ENCODE results near the gene BEX4. TPM values are rescaled to one million over a fixed set of nuclear protein-coding genes. Genes with fewer than 3 reads are reported as not detected.
"Not testable (repeated sequence)": the region's sequence is repeated elsewhere in the genome, so short reads cannot be mapped to it uniquely, and the experiment has no call there.

Gene BEX4
- total RNA-seq, 4 donors from 2014 or later = 0.36 to 6.6 (median 5.0) TPM

- no peak overlapping the region for H3K4me3 ChIP-seq
- in situ Hi-C loops (cut with MboI; ENCODE audit: low sequenced_read_pairs in 4 of 4) = no loop called here
- H3K36me3 ChIP-seq = no peaks in the 10 kb centered on the region
- intact Hi-C loops (cut with DNase I; ENCODE audit: low total_unique reads) = no loop called here
- no peak overlapping the region for H3K27ac ChIP-seq
- no peaks in the 10 kb centered on the region for H3K4me1 ChIP-seq
- H3K27me3 ChIP-seq = peaks cover 0 to 3% (median 0%) of the 10 kb centered on the region in 3 donors
- DNase-seq = no peak
- TF ChIP-seq POLR2A (IDR thresholded peaks at IDR 0.05) (no peak), CTCF (IDR thresholded peaks at IDR 0.05 in 4 of 5, conservative IDR thresholded peaks at IDR 0.05 in 1 of 5) (no peak)
- no peak for ATAC-seq
- H3K9me3 ChIP-seq = no peaks in the 10 kb centered on the region
These were observed 20.0 kb downstream of the BEX4 start for GRCh38 chrX:103234869-103235268.

GRCh38 chrX:103235608-103236007 is 20.7 kb downstream of the BEX4 start:
- H3K36me3 ChIP-seq; H3K27ac ChIP-seq; DNase-seq; H3K4me1 ChIP-seq; H3K27me3 ChIP-seq; in situ Hi-C loops (cut with MboI; ENCODE audit: low sequenced_read_pairs in 4 of 4); intact Hi-C loops (cut with DNase I; ENCODE audit: low total_unique reads); ATAC-seq; H3K4me3 ChIP-seq; H3K9me3 ChIP-seq: not testable (repeated sequence)

GRCh38 chrX:103236296-103236695 is 21.4 kb downstream of the BEX4 start:
- intact Hi-C loops (cut with DNase I; ENCODE audit: low total_unique reads) (no loop called here), in situ Hi-C loops (cut with MboI; ENCODE audit: low sequenced_read_pairs in 4 of 4) (no loop called here)
- Histone ChIP-seq H3K9me3 (no peaks in the 10 kb centered on the region), H3K4me3 (no peak overlapping the region), H3K4me1 (no peaks in the 10 kb centered on the region), H3K27ac (no peak overlapping the region), H3K27me3 (peaks cover 0 to under 1% (median 0%) of the 10 kb centered on the region in 3 donors), H3K36me3 (no peaks in the 10 kb centered on the region)
- TF ChIP-seq POLR2A (IDR thresholded peaks at IDR 0.05) (no peak), CTCF (IDR thresholded peaks at IDR 0.05 in 4 of 5, conservative IDR thresholded peaks at IDR 0.05 in 1 of 5) (no peak)
- ATAC-seq (no peak), DNase-seq (no peak)

- H3K4me3 ChIP-seq = no peak overlapping the region
These were observed 25.2 kb downstream of the BEX4 start for GRCh38 chrX:103240155-103240554.

GRCh38 chrX:103248553-103248952 is 33.6 kb downstream of the BEX4 start:
- no peaks in the 10 kb centered on the region for H3K4me1 ChIP-seq
- no peak overlapping the region for H3K27ac ChIP-seq
- intact Hi-C loops (cut with DNase I; ENCODE audit: low total_unique reads) (no loop called here), in situ Hi-C loops (cut with MboI; ENCODE audit: low sequenced_read_pairs in 4 of 4) (no loop called here)
- ATAC-seq (no peak), DNase-seq (no peak)
- H3K36me3 ChIP-seq = no peaks in the 10 kb centered on the region
- no peaks in the 10 kb centered on the region for H3K27me3 ChIP-seq
- H3K9me3 ChIP-seq = no peaks in the 10 kb centered on the region
- no peak overlapping the region for H3K4me3 ChIP-seq
- TF ChIP-seq CTCF (IDR thresholded peaks at IDR 0.05 in 4 of 5, conservative IDR thresholded peaks at IDR 0.05 in 1 of 5) = peak in 1 of 5 experiments; percentile 12
- TF ChIP-seq POLR2A (IDR thresholded peaks at IDR 0.05) = no peak

More at GRCh38 chrX:103240155-103240554, 25.2 kb downstream of the BEX4 start:
- TF ChIP-seq POLR2A (IDR thresholded peaks at IDR 0.05) = no peak
- no peak for TF ChIP-seq CTCF (IDR thresholded peaks at IDR 0.05 in 4 of 5, conservative IDR thresholded peaks at IDR 0.05 in 1 of 5)
- no peak for DNase-seq
- no peak overlapping the region for H3K27ac ChIP-seq
- H3K27me3 ChIP-seq = no peaks in the 10 kb centered on the region
- no peaks in the 10 kb centered on the region for H3K9me3 ChIP-seq
- no peak for ATAC-seq
- intact Hi-C loops (cut with DNase I; ENCODE audit: low total_unique reads) (no loop called here), in situ Hi-C loops (cut with MboI; ENCODE audit: low sequenced_read_pairs in 4 of 4) (no loop called here)
- no peaks in the 10 kb centered on the region for H3K36me3 ChIP-seq
- H3K4me1 ChIP-seq = no peaks in the 10 kb centered on the region
